LNCaP clone FGC (cell line): Measurements from ENCODE around the gene USH1C.

Experiments
- DNase-seq: peaks from one replicate; pipeline ENCODE4 v3.0.0-alpha.2; 2011; ENCODE audit warnings: low read depth
- H3K4me3 ChIP-seq: 2 replicates; pipeline ENCODE4 v1.5.1; 2011; ENCODE audit warnings: mild to moderate bottlenecking, low read depth, low read length, control low read depth
- TF ChIP-seq, protein P1 (sequence below): IDR thresholded peaks from 2 replicates; pipeline ENCODE4 v1.5.1; 2012; ENCODE audit warnings: mild to moderate bottlenecking; ENCODE audit not compliant: control insufficient read depth, insufficient read depth; ENCODE audit errors: extremely low read depth

Gene USH1C

GRCh38 chr11:17556999-17557398, 12.8 kb upstream of the USH1C start:
- DNase-seq = no peak
- TF ChIP-seq, protein P1, sequence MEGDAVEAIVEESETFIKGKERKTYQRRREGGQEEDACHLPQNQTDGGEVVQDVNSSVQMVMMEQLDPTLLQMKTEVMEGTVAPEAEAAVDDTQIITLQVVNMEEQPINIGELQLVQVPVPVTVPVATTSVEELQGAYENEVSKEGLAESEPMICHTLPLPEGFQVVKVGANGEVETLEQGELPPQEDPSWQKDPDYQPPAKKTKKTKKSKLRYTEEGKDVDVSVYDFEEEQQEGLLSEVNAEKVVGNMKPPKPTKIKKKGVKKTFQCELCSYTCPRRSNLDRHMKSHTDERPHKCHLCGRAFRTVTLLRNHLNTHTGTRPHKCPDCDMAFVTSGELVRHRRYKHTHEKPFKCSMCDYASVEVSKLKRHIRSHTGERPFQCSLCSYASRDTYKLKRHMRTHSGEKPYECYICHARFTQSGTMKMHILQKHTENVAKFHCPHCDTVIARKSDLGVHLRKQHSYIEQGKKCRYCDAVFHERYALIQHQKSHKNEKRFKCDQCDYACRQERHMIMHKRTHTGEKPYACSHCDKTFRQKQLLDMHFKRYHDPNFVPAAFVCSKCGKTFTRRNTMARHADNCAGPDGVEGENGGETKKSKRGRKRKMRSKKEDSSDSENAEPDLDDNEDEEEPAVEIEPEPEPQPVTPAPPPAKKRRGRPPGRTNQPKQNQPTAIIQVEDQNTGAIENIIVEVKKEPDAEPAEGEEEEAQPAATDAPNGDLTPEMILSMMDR = no peak
- H3K4me3 ChIP-seq = no peak overlapping the region

DNA sequence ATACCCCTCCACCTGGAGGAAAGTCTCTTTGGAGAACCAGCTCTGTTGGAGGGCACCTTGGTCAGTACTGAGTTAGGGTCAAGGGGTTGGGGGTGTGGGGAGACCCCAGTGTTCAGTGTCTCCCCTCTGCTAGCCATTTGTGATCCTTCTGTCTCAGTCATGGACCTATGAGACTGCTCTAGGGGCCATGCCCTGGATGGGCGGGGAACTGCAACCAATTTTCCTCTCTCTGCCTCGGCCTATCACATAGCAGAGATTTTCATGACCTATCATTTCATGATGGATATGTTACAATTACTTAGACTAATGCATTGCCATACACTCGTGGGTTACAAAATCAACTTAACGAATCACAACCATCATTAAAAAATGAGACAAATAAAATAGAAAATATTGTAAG, 10.3 kb upstream of the USH1C start:
- no peak overlapping the region for H3K4me3 ChIP-seq
- no peak for DNase-seq
- TF ChIP-seq, protein P1 = no peak

DNA sequence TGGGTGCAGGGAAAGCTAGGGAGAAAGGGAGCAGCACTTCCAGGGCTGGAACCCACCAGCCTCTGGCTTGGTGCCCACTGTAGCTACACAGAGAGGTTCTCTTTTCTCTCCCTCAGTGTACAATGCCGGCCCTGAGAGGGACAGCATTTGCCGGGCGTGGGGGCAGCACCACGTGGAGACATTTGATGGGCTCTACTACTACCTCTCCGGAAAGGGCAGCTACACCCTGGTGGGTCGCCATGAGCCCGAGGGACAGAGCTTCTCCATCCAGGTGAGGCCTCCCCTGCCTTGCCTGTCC, 9.0 kb upstream of the USH1C start:
- DNase-seq = no peak
- H3K4me3 ChIP-seq = no peak overlapping the region
- TF ChIP-seq, protein P1 = no peak

GRCh38 chr11:17552392-17553248, 8.4 kb upstream of the USH1C start:
- no peak overlapping the region for H3K4me3 ChIP-seq
- no peak for DNase-seq
- TF ChIP-seq, protein P1 = no peak

DNA sequence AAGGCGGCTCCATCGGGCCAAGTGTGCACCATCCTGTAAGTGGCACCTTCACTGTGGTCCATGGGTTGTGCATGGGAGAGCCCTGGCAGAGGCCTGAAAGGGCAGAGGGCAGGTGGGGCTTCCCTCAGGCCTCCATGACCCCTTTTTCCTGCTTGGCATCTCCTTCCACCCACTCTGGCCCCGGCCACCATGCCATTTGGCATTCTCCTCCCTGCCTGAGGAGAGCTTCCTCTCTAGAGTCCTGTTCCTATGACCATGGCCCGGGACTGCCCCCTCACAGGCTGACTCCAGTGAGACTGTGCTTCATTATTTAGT, 7.8 kb upstream of the USH1C start:
- H3K4me3 ChIP-seq = no peak overlapping the region
- TF ChIP-seq, protein P1 = no peak
- no peak for DNase-seq

DNA sequence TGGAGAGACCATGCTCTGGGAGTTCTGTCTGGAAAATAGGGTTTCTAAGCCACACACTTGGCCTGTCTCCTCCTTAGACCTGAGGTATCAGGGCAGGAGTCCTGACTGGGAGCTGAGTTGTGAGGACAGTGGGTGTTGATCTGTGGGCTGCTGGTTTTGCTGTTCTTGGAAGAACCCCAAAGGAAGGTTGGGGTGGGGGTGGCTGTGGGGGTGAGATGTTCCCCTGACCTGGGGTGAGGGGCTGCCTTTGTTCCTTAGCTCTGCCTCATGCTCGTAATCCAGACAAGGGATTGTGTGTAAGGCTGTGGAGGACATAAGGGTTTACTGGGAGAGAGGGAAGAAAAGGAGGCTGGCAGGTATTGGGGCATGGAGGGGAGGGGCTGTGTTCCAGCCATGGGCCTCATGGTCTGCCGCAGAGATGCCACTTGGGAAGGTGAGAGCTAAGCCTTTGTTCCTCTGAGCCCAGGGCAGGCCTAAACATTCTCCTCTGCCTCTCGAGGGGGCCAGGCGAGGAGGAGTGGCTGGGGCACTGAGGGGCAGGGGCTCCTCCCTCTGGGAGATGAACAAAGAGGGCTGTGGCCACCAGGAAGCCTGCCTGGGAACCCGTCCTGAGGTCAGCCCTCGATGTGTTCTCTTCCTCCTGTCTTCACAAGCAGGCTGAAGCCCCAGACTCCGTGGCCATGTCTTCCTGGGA, 7.3 kb upstream of the USH1C start:
- no peak overlapping the region for H3K4me3 ChIP-seq
- TF ChIP-seq, protein P1 = no peak
- no peak for DNase-seq
